NB4 (cell line): ENCODE data around the gene C2orf92.

Experiments
- MYC ChIP-seq: IDR thresholded peaks from 2 replicates; pipeline ENCODE4 v1.6.1; 2011; ENCODE audit warnings: low read depth, low read length
- POLR2A ChIP-seq: IDR thresholded peaks from 2 replicates; pipeline ENCODE4 v1.6.1; 2011; ENCODE audit warnings: mild to moderate bottlenecking; ENCODE audit not compliant: insufficient read length; ENCODE audit errors: extremely low read depth
- TF ChIP-seq, protein P1 (sequence below): IDR thresholded peaks from one replicate; pipeline ENCODE4 v1.5.1; 2012; ENCODE audit warnings: low read depth, low read length
- TF ChIP-seq, protein P2 (sequence below): IDR thresholded peaks from 2 replicates; pipeline ENCODE4 v1.6.1; 2011; ENCODE audit warnings: low read depth, low read length

DNA sequence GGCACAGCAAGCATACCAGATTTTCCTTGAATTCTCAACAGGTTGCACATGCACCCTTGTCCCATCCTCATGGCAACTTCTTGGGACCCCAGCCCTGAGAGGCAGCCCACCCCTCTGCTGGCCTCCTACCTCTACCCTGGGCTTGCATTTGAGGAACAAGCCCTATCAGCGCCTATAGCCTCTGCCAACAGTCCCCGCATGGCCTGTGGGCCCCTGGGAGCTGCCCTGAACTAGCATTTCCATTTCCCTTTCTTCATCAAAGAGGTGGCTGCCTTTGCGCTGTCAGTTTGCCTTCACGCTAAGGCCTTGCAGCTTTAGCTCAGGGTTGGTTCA lies 38.5 kb downstream of the C2orf92 start:
- TF ChIP-seq, protein P1, sequence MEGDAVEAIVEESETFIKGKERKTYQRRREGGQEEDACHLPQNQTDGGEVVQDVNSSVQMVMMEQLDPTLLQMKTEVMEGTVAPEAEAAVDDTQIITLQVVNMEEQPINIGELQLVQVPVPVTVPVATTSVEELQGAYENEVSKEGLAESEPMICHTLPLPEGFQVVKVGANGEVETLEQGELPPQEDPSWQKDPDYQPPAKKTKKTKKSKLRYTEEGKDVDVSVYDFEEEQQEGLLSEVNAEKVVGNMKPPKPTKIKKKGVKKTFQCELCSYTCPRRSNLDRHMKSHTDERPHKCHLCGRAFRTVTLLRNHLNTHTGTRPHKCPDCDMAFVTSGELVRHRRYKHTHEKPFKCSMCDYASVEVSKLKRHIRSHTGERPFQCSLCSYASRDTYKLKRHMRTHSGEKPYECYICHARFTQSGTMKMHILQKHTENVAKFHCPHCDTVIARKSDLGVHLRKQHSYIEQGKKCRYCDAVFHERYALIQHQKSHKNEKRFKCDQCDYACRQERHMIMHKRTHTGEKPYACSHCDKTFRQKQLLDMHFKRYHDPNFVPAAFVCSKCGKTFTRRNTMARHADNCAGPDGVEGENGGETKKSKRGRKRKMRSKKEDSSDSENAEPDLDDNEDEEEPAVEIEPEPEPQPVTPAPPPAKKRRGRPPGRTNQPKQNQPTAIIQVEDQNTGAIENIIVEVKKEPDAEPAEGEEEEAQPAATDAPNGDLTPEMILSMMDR: no peak
- TF ChIP-seq, protein P2, sequence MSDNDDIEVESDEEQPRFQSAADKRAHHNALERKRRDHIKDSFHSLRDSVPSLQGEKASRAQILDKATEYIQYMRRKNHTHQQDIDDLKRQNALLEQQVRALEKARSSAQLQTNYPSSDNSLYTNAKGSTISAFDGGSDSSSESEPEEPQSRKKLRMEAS: no peak
- no peak for TF ChIP-seq POLR2A
- TF ChIP-seq MYC: no peak
